ENCODE results near the gene CFAP161.
"Not testable (repeated sequence)": the region's sequence is repeated elsewhere in the genome, so short reads cannot be mapped to it uniquely, and the experiment has no call there.

CFAP161 gene

GRCh38 chr15:81108427-81108826, 25.6 kb upstream of the CFAP161 start:
- DNase-seq, result peak in 1 of 2 experiments; percentile 30

GRCh38 chr15:81111018-81111417, 23.1 kb upstream of the CFAP161 start:
- DNase-seq, result no peak

- DNase-seq, result no peak
These were observed 22.3 kb upstream of the CFAP161 start for GRCh38 chr15:81111510-81112470.

- DNase-seq, result no peak
These were observed 20.8 kb upstream of the CFAP161 start for GRCh38 chr15:81113204-81113657.

DNA sequence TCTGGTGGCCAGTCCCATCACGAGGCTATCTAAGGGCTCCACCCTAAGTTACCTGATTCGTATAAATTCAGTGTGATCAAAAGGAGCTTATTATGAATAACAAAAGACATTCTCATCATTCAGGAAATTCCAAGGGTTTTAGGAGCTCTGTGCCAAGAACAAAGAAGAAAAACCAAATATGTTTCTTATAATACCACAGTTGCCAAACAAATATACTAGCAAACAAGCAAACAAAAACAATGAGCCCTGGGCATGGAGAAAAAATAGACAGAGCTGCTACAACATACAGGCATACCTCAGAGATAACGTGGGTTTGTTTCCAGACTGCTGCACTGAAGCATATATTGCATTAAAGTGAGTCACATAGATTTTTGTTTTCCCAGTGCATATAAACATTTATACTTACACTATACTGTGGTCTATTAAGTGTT, 20.2 kb upstream of the CFAP161 start:
- DNase-seq, result no peak

- DNase-seq, result no peak
These were observed 18.8 kb upstream of the CFAP161 start for GRCh38 chr15:81115054-81115939.

DNA sequence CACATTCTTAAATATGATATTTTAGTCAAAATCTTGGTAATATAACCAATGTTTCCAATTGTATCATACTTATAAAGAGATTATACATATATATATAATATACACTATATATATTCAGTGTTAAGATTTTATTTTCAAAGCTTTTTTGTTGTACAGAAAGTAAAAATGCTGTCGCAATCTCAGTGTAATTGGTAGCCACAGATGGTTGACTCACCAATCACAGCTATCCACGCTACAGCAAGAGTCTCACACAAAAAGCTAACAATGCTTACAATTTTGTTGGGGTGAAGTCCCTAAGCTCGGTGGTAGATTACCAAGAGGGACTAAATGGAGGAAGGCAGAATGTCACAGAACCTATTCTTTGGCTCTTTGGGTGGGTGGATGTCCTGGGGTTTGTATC, 16.9 kb upstream of the CFAP161 start:
- no peak for DNase-seq

DNA sequence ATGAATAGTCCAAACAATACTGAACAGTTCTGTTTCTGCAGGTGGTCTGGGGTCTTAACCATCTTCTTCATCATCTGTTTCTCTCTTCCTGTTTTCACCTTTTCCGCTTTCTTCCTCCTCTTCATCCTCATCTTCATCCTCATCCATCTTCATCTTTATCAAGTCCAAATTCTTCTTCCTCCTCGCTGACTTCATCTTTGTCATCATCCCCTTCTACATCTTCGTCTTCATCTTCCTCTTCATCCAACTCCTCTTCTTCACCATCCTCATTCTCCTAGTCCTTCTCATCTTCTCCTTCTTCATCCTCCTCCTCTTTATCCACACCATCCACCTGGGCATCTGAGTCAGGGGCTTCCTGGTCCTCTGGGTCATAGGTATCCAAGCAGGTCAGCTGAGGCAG, 16.5 kb upstream of the CFAP161 start:
- DNase-seq, result no peak

DNA sequence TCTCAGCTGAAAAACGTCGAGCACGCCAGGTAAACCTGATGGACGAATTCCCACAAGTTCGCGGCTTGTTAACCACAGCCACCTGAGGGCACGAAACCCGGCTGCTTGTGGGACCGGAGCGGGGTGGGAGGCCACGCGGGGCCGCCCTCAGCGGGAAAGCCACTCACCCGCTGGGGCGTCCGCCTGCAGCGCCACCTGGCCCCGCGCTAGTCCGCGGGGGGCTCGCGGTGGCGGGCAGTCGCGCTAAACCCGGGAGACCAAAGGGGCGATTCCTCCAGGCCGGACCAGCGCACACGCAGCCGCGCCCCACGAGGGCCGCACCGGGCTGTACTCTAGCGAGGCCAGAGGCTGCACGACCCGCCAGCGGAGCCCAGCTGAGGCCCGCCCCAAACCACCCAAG, 15.7 kb upstream of the CFAP161 start:
- no peak for DNase-seq

DNA sequence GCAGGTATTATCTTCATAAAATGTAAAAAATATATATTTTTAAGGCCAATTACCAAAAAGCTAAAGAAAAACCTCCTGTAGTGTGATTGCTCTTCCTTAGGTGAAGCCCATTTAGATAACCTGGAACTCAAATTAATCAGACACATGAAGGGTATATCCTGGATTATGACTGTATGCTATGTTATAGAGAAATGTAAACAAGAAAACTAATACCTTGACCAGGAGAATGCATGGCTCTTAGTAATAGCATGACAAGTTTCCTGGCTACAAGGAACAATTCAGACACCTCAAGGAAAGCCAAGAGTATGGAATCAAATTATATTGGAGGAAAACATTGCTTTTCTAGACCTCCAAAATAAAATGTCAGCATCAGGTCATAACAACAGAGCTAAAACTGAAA, 14.0 kb upstream of the CFAP161 start:
- DNase-seq, result no peak

- peak; percentile 35 to 49 for DNase-seq
These were observed 7.2 kb upstream of the CFAP161 start for GRCh38 chr15:81126892-81127291.

DNA sequence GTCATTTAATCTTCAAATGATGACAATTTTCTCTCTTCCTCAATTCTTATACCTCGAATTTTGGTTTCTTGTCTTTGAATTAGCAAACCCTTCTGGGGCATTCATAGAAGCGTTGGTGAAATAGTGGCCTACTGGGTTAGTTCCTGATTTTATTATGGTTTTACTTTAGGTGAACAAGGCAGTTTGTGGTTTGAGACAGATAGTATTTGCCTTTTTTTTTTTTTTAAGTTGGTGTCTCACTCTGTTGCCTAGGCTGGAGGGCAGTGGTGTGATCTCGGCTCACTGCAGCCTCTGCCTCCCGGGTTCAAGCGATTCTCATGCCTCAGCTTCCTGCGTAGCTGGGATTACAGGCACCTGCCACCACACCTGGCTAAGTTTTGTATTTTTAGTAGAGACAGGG, 7.4 kb downstream of the CFAP161 start:
- DNase-seq, result not testable (repeated sequence)

GRCh38 chr15:81146006-81146405, 11.9 kb downstream of the CFAP161 start:
- DNase-seq, result no peak

GRCh38 chr15:81146466-81146865, 12.4 kb downstream of the CFAP161 start:
- no peak for DNase-seq

DNA sequence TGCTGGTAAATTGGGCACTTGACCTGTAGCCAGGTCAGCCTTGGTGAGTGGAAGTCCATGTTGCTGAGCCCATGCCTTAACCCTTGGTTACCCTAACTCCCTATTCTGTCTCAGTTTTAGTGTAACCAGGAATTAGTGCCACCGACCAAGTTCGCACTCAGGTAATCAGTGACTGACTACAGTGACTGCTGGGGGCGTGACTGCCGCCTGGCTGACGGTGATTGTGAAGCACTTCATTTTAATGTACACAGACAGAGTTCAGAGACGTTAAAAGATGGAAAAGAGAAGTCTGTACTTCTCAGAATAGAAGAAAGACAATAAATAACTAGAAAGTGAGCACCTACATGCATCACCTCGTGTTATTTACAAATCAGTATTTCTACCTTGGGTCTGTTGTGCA, 17.3 kb downstream of the CFAP161 start:
- DNase-seq, result no peak

GRCh38 chr15:81152339-81152738, 18.3 kb downstream of the CFAP161 start:
- DNase-seq, result peak in 1 of 2 experiments; percentile 3

- DNase-seq, result no peak
These were observed 18.7 kb downstream of the CFAP161 start for GRCh38 chr15:81152799-81153198.

- peak; percentile 10 to 34 for DNase-seq
These were observed 21.5 kb downstream of the CFAP161 start for GRCh38 chr15:81155375-81156218.

DNA sequence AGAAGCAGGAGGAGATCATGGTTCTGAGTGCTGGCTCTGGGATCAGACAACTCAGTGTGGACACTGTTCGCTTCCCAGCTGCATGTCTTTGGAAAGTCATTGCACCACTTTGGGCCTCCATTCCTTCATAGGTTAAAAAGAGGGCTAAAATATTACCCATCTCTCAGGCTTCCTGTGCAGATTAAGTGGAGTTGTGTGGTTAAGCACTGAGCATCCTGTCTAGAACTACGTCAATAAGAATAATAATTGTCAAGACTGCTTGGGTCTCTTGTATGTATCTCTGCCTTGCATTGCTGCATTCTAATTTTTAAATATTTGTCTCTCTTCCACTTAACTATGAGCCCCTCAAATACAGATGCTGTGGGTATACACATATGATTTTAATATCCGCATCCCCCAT, 22.3 kb downstream of the CFAP161 start:
- DNase-seq, result no peak

- no peak for DNase-seq
These were observed 23.3 kb downstream of the CFAP161 start for GRCh38 chr15:81157195-81157938.

DNA sequence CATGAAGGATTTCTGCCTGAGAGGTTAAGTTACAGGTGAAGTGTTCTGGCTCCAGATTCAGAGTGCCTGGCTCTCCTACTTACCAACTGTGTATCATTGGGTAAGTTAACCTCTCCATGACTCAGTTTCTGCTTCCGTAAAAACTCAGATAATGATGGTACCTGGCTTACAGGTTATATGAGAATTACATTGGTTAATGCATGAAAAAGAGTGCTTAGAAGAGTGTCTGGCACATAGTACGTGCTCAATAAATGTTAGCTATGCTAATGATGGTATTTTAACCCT, 23.8 kb downstream of the CFAP161 start:
- no peak for DNase-seq

- DNase-seq, result not testable (repeated sequence)
These were observed 24.5 kb downstream of the CFAP161 start for GRCh38 chr15:81158561-81158960.
